Endodermal cell (in vitro differentiated cells): ENCODE data around the gene ARSA. TPM values are rescaled to one million over a fixed set of nuclear protein-coding genes. Genes with fewer than 3 reads are reported as not detected.

Experiments used
- DNase-seq: peaks from one replicate; pipeline ENCODE4 v3.0.0-alpha.2; 2017
- H3K27ac ChIP-seq: 2 replicates; pipeline ENCODE4 v1.5.1; 2013; ENCODE audit warnings: mild to moderate bottlenecking, low read depth, low read length, moderate library complexity
- H3K27me3 ChIP-seq: 2 replicates; pipeline ENCODE4 v1.6.1; 2013; ENCODE audit warnings: mild to moderate bottlenecking, low read length, moderate library complexity; ENCODE audit not compliant: insufficient read depth, control insufficient read depth, poor library complexity, severe bottlenecking
- H3K36me3 ChIP-seq: 2 replicates; pipeline ENCODE4 v1.7.0; 2013; ENCODE audit warnings: mild to moderate bottlenecking, low read length, moderate library complexity; ENCODE audit not compliant: control insufficient read depth, insufficient read depth
- H3K4me1 ChIP-seq: one replicate; pipeline ENCODE4 v1.7.0; 2013; ENCODE audit warnings: low read length; ENCODE audit not compliant: control insufficient read depth, insufficient read depth
- H3K4me3 ChIP-seq: 2 replicates; pipeline ENCODE4 v1.5.1; 2013; ENCODE audit warnings: mild to moderate bottlenecking, low read length, moderate library complexity
- H3K9ac ChIP-seq: 2 replicates; pipeline ENCODE4 v1.6.1; 2013; ENCODE audit warnings: mild to moderate bottlenecking, low read length, moderate library complexity; ENCODE audit not compliant: poor library complexity, severe bottlenecking; ENCODE audit errors: extremely low read depth
- H3K9me3 ChIP-seq: 2 replicates; pipeline ENCODE4 v1.6.1; 2013; ENCODE audit warnings: mild to moderate bottlenecking, low read length, moderate library complexity; ENCODE audit not compliant: control insufficient read depth
- H3K27ac Mint-ChIP-seq: 2 replicates; pipeline ENCODE4 v1.8.0; 2020; ENCODE audit warnings: mixed read lengths
- H3K27me3 Mint-ChIP-seq: 2 replicates; pipeline ENCODE4 v1.8.0; 2021; ENCODE audit warnings: mild to moderate bottlenecking, mixed read lengths; ENCODE audit not compliant: insufficient read depth
- H3K36me3 Mint-ChIP-seq: 2 replicates; pipeline ENCODE4 v1.8.0; 2020; ENCODE audit warnings: low read depth, mixed read lengths
- H3K4me1 Mint-ChIP-seq: 2 replicates; pipeline ENCODE4 v1.8.0; 2020; ENCODE audit warnings: mixed read lengths
- H3K4me3 Mint-ChIP-seq: 2 replicates; pipeline ENCODE4 v1.8.0; 2020; ENCODE audit warnings: mild to moderate bottlenecking, moderate library complexity, mixed read lengths
- H3K9me3 Mint-ChIP-seq: 2 replicates; pipeline ENCODE4 v1.8.0; 2020; ENCODE audit warnings: mild to moderate bottlenecking, mixed read lengths
- CTCF ChIP-seq: fragments of 200-600 bp; sonication (generic); conservative IDR thresholded peaks from 2 replicates; pipeline ENCODE4 v1.5.0; 2021; ENCODE audit warnings: antibody characterized with exemption, mild to moderate bottlenecking
- WGBS, 2 experiments: methylation state at CpG; one replicate each; pipeline versions ENCODE4 v1.1.5 to v1.1.7; 2013; ENCODE audit warnings: missing lambda C conversion rate in 2 of 2, mixed read lengths in 1 of 2; ENCODE audit not compliant: insufficient coverage in 1 of 2, insufficient read length in 1 of 2; 5-methylcytosine and 5-hydroxymethylcytosine counted together
- total RNA-seq, 2 donors: library from RNA; stranded (reverse); fragmentation: NEBNext Ultra II Directional in 1 of 2; extraction: Animal tissue kit (Norgen Biotek cat#: 25700) in 1 of 2; gene quantifications; 2 replicates in 1 of 2; 3 replicates in 1 of 2; pipeline ENCODE4 v1.2.1, GENCODE V29; 2021

The ARSA gene
- total RNA-seq, 2 donors from 2014 or later, result 28.6 to 30.6 TPM

GRCh38 chr22:50605002-50605612 lies 22.8 kb downstream of the ARSA start:
- Mint-ChIP-seq H3K27me3 (peaks cover 85% of the 10 kb centered on the region), H3K4me1 (no peaks in the 10 kb centered on the region), H3K27ac (no peak overlapping the region), H3K9me3 (no peaks in the 10 kb centered on the region), H3K4me3 (no peak overlapping the region), H3K36me3 (no peaks in the 10 kb centered on the region)
- Histone ChIP-seq H3K9ac (no peak overlapping the region), H3K27ac (no peak overlapping the region), H3K27me3 (peaks cover 71% of the 10 kb centered on the region), H3K4me1 (no peaks in the 10 kb centered on the region), H3K9me3 (no peaks in the 10 kb centered on the region), H3K36me3 (no peaks in the 10 kb centered on the region), H3K4me3 (no peak overlapping the region)
- 87 to 89% methylated on average over 7 to 23 of the region's 23 CpGs for WGBS, 2 experiments
- no peak for TF ChIP-seq CTCF
- DNase-seq, result peak; percentile 43

- 87 to 90% methylated on average over 64 to 103 of the region's 103 CpGs for WGBS, 2 experiments
- H3K4me1 Mint-ChIP-seq, result no peaks in the 10 kb centered on the region
- Histone ChIP-seq H3K9me3 (no peaks in the 10 kb centered on the region), H3K36me3 (no peaks in the 10 kb centered on the region), H3K27ac (no peak overlapping the region), H3K9ac (no peak overlapping the region), H3K4me1 (no peaks in the 10 kb centered on the region), H3K27me3 (peaks cover 78% of the 10 kb centered on the region), H3K4me3 (no peak overlapping the region)
- no peaks in the 10 kb centered on the region for H3K9me3 Mint-ChIP-seq
- H3K27ac Mint-ChIP-seq, result no peak overlapping the region
- no peaks in the 10 kb centered on the region for H3K36me3 Mint-ChIP-seq
- no peak for TF ChIP-seq CTCF
- no peak overlapping the region for H3K4me3 Mint-ChIP-seq
- peaks cover 85% of the 10 kb centered on the region for H3K27me3 Mint-ChIP-seq
- DNase-seq, result peak; percentile 38
These were observed 23.5 kb downstream of the ARSA start for GRCh38 chr22:50604256-50605001.

GRCh38 chr22:50603511-50604255 lies 24.3 kb downstream of the ARSA start:
- no peak overlapping the region for H3K27ac Mint-ChIP-seq
- Histone ChIP-seq H3K4me1 (no peaks in the 10 kb centered on the region), H3K4me3 (no peak overlapping the region), H3K27me3 (peaks cover 86% of the 10 kb centered on the region), H3K9me3 (no peaks in the 10 kb centered on the region), H3K9ac (no peak overlapping the region), H3K36me3 (no peaks in the 10 kb centered on the region), H3K27ac (no peak overlapping the region)
- H3K36me3 Mint-ChIP-seq, result no peaks in the 10 kb centered on the region
- peaks cover 85% of the 10 kb centered on the region for H3K27me3 Mint-ChIP-seq
- WGBS, 2 experiments, result 27 to 44% methylated on average over 46 to 70 of the region's 70 CpGs
- H3K4me1 Mint-ChIP-seq, result no peaks in the 10 kb centered on the region
- H3K9me3 Mint-ChIP-seq, result no peaks in the 10 kb centered on the region
- no peak for TF ChIP-seq CTCF
- peak; percentile 51 for DNase-seq
- H3K4me3 Mint-ChIP-seq, result no peak overlapping the region
